SK-N-MC (cell line): ENCODE results near the gene FFAR1.

Experiments used
- EZH2 ChIP-seq: fragments of 200-600 bp; sonication (generic); IDR thresholded peaks from one replicate; pipeline ENCODE4 v1.6.1; 2017; ENCODE audit warnings: antibody characterized with exemption
- POLR2AphosphoS5 ChIP-seq: IDR thresholded peaks from 2 replicates; pipeline ENCODE4 v1.6.1; 2012; ENCODE audit warnings: mild to moderate bottlenecking, low read depth, low read length, borderline replicate concordance

DNA sequence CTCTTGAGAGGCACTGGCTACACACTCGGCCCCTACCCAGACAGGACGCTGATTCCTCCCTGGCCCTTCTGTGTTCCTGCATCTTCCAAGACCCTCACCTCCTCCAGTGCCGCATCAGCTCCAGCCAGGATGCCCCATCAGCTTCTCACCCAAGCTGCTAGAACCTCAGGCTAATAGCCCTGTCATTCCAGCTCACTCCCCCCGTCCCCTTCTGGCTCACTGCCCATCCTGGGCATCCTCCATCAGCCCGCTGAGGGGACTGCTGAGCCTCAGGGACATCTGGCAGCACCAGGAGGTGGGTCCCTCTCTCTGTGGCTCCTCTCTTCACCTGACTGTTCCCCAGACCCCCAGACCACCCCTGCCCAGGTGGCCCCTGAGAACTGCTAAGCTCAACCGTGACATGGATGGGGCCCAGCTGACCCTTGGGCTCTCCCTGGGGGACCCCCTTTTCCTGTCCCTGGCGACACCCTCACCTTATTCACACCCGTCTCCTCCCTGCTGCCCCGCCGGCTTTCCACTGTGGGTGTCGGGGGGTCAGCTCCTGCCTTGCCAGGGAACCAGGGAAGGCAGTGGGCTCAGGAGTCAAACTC lies 15.4 kb downstream of the FFAR1 start:
- TF ChIP-seq POLR2AphosphoS5 (no peak), EZH2 (no peak)
